GM21723 (cell line): ENCODE measurements around the gene TRIP12.
"Not testable (repeated sequence)": the region's sequence is repeated elsewhere in the genome, so short reads cannot be mapped to it uniquely, and the experiment has no call there.

Source experiments
- ATAC-seq: cut with Tn5 transposase; IDR thresholded peaks from one replicate; pipeline ENCODE4 v1.9.1; 2021; ENCODE audit warnings: mild to moderate bottlenecking, moderate library complexity; ENCODE audit not compliant: unreplicated experiment

TRIP12 gene

DNA sequence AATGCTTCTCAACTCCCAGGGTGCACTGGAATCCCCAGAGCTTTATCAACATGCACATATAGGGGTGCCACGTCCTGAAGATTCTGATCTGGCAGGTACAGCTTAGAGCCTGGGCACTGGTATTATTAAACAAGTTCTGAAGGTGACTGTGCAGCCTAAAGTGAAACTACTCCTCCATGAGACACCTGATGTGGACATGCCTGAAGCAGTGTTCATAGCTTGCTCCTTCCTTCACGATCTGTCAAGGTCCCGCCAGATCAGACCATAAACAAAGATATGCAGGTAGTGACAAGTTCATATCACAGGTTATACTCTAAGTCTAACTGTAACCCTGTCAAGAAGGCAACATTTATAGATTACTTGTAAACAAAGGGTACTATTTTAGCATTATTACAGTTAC, 142.2 kb downstream of the TRIP12 start:
- ATAC-seq = no peak

DNA sequence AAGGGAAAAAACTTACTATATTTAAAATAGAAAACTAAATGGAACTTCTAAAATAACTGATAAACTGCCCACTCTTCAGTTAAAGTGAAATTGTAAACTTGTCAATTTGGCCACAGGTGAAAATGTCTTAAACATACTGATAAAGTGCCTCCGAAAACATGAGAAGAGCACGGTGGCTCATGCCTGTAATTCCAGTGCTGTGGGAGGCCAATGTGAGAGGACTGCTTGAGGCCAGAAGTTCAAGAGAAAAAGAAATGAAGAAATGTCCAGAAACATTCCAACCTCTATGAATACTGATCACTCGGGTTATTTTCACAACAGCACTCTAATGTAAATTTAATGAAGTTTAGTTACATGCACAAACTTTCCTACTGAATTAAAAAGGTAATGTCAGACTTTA, 144.1 kb downstream of the TRIP12 start:
- ATAC-seq = no peak

DNA sequence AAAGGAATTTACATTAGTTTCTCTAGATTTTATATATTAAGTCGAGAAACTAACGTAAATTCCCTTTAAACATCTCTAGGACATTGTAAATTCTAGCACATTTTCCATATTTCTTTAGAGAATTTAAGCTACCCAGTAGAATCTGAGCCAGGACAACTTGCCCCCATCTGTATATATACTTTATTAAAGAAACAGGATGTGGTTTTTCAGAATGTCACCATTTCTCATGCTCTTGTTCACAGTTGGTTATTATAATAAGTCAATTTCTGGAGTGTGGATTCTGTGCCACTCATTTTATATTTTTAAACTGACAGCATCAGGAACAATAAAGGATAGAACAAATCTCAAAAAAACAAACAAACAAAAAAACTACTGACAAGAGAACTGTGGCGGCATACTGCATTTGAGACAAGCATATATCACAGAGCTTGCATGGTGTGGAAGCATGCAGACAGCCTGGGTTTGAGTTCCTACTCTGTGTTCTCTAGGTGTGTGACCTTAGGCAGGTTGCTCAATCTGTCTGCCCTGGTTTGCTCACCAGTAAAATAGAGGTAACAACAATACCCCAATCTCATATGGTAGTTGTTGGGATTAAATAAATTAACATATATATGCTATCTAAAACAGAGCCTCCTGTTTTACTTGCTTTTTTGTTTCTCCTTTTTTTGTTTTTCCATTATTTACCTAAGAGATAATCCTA, 146.0 kb downstream of the TRIP12 start:
- no peak for ATAC-seq

DNA sequence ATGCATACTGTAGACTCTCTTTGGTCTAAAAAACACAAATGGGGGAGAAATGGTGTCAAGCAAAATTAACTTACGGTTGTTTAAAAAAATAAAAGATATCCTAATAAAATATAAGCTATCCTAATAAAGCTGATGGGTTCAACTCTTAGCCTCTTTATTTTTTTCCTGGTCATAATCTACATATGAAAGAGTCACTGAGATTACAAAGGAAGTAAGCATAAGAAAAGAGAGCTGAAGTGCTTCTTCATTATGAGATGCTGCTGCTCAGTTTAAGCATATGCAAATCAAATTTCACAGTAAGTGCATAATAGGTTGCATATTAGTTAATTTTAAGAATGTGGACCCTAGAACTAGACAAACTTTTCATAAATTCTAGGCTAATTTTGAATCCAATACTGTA, 147.6 kb downstream of the TRIP12 start:
- no peak for ATAC-seq

DNA sequence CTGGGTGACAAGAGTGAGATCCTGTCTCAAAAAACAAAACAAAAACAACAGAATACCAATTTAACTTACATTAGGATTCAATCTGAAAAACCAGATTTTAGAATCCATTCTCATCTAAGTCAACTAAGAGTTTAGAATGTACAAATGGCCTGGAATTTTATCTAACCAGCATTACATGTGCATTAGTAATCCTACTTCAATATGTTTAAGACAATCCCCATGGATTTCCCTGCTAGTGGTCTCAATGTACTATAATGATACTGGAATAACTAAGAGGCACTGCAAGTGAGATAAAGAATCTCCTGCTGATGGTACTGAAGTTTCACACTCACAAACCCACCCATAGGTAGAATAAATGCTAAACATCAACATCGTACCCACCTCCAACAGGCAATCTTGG, 153.6 kb downstream of the TRIP12 start:
- ATAC-seq = no peak

DNA sequence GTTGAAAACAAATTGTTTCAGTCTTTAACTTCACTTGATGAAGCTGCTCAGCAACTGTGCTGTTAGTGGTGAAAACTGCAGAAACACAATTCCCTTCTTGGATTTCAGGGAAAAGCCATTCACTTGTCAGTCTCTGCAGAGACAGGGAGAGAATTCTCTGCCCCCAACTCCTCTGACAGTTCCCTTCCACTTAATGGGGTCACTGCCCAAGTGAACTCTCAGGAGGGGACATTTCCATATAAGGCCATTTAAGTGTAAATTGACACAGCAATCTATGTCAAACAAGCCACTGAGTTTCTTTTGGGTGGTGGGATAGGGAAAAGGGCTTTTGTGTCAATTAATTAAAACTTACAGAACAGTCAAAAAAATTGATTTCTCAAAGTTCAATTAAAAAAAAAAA, 156.1 kb downstream of the TRIP12 start:
- no peak for ATAC-seq

DNA sequence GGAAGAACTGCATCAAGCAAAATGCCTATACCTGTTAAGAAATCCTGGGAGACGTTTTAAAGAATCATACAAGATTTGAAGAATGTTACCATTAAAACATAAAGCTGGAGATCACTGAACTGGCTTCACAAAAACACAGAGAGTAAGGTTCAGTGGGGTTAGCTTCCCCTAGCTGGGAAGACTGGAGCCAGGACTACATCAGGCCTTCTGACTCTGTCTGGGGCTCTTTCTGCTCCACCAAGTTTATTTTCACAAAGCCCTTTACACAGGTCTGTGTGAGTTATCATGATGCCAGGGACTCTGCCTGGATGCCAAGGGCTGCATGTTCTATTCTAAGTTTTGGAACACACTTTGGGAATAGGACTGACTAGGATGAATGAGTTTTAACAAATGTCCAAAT, 160.1 kb downstream of the TRIP12 start:
- ATAC-seq = no peak

DNA sequence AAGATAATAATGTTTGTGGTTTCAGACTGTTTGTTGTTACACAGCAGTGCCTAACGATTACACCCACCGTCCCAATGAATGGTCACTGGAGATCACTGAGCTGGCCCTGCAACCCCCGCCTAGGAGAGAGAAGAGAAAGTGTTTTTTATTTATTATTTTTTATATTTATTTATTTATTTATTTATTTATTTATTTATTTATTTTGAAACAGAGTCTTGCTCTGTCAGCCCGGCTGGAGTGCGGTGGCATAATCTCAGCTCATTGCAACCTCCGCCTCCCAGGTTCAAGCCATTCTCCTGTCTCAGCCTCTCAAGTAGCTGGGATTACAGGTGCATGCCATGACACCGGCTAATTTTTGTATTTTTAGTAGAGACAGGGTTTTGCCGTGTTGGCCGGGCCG, 164.3 kb downstream of the TRIP12 start:
- not testable (repeated sequence) for ATAC-seq

DNA sequence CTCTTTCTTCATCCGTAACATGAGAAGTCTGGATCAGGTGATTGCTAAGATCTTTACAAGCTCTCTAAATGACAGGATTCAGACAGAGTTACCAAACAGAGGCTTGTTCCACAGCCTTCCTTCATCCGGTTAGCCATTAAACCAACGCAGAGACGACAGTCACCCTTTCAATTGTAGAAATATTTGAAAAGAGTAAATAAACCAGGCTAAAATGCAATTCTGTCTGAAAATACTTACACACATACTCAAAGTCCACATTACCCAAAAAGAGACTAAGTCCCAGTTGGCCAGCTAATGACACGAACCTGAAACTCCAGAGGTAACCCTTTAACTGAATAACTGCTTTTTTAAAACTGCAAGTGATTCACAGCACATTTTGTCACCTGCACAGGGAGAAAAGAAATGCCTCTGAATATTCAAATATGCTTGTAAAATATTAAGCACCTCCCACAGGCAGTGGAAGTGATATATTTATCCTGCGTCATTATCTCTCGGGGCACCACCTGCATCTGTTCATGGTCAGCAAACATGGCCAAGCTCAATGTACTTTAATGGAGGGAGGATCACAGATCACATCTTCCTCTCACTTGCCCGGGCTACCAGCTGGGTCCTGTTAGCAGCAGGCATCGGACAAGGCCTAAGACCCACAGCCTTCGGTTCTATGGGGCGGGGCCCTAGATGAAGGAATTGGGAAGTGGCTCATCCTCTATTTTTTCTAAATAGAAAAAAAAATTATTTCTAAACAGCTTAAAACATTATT, 168.7 kb downstream of the TRIP12 start:
- no peak for ATAC-seq

DNA sequence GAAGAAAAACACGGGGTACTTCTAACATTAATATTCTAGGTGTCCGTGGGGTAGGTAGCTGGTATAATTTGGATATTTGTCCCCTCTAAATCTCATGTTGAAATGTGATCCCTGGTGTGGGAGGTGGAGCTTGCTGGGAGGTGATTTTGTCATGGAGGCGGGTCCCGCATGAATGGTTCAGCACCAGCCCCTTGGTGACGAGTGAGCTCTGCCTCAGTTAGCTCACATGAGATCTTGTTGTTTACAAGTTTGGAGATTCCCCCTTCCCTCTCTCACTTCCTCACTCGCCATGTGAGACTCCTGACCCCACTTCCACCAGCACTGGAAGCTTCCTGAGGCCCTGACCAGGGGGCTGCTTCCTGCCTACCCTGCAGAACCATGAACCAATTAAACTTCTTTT, 172.0 kb downstream of the TRIP12 start:
- ATAC-seq = no peak

DNA sequence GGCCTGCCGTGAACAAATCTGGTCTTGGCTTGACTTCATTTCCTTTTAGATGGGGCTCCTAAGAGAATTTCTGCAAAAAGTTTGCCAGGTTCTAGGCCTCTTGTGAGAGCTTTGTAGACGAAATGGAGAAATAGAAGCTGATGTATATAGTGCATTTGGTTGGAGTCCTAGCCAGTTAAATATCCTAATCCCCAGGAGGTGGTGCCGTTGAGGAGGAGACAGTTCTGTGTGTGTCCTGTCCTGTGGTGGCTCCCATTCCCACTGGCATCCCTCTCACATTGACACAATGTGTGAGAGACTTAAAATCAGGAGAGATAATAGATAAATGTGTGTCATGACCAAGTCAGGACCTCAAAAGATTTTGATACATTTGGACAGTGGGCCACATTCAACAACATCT, 172.9 kb downstream of the TRIP12 start:
- ATAC-seq = no peak

DNA sequence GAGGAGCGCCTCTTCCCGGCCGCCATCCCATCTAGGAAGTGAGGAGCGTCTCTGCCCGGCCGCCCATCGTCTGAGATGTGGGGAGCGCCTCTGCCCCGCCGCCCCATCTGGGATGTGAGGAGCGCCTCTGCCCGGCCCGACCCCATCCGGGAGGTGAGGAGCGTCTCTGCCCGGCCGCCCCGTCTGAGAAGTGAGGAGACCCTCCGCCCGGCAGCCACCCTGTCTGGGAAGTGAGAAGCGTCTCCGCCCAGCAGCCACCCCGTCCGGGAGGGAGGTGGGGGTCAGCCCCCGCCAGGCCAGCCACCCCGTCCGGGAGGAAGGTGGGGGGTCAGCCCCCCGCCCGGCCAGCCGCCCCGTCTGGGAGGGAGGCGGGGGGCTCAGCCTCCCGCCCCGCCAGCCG, 179.1 kb downstream of the TRIP12 start:
- ATAC-seq = not testable (repeated sequence)

DNA sequence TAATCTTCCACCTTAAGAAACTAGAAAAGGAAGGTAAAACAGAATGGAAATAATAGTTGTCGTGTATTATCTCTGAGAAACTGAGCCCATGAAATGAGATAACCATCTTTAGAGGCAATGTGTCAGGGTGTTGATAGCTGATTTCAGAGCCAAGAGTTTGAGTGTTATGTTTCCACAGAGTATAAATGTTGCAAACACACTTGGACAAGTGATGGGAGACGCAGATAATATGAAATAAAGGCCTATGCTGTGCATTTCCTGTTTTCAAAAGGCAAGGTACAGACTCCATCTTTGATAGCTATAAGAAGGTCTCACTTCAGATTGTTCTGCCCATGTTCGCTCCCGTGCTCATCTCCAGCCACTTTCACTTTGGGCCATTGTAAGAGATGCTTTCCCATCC, 181.5 kb downstream of the TRIP12 start:
- no peak for ATAC-seq

DNA sequence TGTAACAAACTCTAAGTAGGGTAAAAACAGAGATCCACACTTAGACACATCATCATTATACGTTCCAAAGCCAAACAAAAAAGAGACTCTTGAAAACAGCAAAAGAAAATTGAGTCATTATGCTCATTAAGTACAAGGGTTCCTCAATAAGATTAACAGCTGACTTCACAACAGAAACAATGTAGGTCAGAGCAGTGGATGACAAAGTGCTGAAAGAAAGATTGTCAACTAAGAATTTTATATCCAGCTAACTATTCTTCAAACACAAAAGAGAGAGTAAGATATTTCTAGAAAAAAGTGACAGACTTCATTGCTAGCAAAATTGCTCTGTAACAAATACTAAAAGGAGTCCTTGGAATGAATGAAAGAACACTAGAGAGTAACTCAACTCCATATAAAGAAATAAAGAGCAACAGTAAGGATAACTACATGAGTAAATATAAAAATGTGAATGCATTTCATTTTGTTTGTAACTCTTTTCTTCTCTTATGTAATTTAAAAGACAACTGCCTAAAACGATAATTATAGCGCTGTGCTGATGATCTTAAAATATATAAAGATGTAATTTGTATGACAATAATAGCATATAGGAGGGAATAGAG, 183.7 kb downstream of the TRIP12 start:
- ATAC-seq = no peak

DNA sequence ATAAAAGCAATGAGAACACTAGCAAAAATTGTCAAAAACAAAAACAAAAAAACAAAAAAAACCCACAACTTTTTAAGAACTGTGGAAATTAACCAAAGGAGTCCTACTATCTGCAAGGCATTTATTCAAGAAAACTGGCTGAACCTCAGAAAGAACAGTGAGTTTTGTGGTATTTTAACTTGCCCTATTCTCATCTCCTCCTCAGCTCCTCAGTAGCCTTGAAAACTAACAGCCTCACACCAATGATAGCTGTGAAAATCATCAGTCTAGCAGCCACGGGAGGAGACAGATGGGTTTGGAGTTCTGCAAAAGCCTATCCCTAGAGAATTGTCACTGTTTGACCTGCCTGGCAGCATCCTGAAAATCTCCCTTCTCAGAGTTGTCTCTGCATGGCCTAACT, 187.4 kb downstream of the TRIP12 start:
- no peak for ATAC-seq

DNA sequence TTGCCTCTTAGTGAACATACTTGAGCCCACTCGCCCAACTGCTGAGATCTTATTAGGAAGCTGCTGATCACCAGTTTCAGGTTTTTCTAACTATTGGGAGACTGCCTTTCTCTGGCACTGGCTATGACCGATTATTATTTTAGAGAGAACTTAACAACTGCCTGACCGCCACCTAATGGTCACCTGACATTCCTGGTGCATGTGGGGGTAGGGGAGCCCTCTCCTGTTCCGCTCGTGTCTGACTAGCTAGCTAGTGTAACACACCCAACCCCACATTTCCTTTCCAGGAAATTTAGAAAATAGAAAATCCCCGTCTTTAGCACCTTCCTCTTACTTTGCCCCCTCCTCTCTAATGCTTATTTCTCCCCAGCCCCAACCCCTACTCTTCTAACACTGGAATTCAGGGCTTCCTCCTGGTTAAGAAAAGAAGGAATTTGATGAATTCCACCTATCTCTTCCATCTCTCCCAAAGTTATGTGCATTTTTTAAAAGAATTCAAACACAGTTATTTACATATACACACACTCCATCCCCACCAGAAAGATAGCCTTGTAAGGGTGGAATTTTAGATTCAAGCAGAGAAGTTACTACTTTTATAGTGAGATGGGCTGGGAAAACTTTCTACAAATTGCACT, 188.1 kb downstream of the TRIP12 start:
- no peak for ATAC-seq

DNA sequence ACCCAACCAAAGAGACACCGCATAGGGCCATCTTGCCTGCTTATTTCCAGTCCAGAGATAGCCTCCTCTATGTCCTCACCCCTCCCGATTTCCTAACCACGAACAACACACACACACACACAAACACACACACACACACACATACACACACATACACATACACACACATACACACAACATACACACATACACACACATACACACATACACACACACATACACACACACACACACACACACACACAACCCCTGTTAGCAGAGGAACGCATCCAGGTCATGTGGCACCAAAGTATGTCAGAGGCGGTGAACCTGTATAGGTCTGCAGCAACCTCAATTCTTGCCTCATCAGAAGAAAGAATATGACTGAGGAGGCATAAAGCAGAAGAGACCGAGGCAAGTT, 188.9 kb downstream of the TRIP12 start:
- no peak for ATAC-seq

DNA sequence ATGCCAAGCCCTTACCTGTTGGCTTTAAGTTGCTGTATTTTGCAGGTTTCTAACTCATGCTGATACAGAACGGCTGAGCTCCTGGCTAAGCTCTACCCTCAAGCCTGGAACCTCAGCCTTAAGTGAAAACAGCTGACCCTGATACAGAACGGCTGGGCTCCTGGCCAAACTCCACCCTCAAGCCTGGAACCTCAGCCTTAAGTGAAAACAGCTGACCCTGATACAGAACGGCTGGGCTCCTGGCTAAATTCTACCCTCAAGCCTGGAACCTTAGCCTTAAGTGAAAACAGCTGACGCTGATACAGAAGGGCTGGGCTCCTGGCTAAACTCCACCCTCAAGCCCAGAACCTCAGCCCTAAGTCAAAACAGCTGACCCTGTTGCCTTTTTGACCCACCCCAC, 189.9 kb downstream of the TRIP12 start:
- no peak for ATAC-seq

DNA sequence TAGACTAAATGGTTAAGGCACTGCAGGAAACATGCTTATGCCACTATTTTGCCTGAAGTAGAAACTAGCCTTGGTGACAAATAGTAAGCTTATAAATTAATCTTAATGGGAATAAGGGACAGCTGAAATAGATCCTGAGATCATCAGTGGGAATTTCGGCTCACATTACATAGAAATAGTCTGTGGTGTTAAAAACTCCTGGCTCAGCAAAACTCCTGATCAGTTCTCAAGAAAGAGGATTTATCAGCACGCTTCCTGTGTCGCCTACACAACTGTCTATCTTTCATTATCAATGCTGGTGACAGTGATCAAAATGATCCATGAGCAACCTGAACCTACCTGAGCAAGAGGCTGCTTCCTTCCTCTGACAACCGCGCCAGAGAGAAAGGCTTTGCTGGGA, 190.4 kb downstream of the TRIP12 start:
- ATAC-seq = no peak

DNA sequence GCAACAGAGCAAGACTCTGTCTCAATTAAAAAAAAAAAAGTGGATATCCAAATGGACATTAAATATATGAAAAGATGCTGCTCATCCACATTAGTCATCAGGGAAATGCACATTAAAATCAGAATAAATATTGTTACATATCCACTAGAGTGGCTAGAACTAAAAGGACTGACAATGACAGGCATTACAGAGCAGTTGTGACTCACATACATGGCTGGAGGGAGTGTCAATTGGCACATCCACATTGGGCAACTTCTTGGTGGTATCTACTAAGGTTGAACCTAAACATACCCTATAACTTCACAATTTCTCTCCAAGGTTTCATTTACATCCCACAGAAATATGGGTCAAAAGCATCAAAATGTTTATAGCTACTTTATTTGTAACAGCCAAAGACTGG, 193.4 kb downstream of the TRIP12 start:
- no peak for ATAC-seq

DNA sequence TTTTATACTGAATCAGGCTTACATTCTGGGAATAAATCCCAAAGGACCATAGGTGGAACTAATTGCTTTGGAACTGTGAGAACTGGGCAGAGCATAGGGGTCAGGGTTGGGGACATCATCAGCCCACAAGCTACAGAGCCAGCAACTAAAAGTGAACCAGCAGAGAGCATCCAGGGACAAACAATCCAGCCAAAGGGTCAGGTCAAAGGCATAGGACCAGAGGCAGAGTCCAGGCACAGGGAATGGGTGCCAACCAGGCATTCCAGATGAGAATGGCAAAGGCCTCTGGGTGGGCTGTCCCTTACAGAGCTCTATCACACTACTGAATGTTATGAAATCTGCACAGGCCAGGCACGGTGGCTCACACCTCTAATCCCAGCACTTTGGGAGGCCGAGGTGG, 195.2 kb downstream of the TRIP12 start:
- no peak for ATAC-seq
